ENCODE measurements around the gene NCAM1.

DNA sequence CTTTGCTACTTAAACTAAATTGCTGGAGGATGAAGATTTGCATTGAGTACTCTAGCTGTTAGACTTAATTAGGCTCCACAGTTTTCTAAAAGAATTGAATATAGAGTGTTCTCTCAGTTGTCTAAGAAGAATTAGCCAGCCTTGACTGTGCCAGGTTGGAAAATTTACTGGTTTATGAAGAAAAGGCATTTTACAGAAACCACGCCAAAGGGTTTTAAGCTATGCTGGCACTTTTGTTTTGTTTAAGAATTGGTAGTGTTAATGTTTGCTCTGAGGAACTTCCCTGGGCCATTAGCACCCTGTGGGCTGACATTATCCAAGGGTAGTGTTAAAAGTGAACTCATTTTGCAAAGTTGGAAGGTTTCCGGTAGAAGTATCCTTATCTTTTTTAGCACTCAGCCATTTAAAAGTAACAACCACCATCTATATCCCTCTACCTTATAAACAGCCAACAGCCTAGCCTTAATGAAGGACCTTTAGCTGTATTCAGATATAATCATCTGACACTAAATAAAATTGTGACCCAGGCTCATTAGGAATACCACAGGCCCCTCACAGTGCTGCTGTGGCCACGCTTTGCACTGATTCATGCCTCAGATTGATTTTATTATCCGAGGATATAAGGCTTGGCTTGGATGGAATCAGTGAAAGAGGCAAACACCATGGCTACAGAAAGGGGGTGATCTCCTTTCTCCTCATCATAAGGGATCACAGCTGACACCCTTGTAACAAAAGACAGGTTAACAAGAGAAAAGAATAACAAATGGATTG lies 158.9 kb downstream of the NCAM1 start:
- TF ChIP-seq, protein P1, sequence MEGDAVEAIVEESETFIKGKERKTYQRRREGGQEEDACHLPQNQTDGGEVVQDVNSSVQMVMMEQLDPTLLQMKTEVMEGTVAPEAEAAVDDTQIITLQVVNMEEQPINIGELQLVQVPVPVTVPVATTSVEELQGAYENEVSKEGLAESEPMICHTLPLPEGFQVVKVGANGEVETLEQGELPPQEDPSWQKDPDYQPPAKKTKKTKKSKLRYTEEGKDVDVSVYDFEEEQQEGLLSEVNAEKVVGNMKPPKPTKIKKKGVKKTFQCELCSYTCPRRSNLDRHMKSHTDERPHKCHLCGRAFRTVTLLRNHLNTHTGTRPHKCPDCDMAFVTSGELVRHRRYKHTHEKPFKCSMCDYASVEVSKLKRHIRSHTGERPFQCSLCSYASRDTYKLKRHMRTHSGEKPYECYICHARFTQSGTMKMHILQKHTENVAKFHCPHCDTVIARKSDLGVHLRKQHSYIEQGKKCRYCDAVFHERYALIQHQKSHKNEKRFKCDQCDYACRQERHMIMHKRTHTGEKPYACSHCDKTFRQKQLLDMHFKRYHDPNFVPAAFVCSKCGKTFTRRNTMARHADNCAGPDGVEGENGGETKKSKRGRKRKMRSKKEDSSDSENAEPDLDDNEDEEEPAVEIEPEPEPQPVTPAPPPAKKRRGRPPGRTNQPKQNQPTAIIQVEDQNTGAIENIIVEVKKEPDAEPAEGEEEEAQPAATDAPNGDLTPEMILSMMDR (tag by site-specific recombination; IDR thresholded peaks at IDR 0.05) = no peak
- no peak for TF ChIP-seq ZBTB1 (tag by site-specific recombination; IDR thresholded peaks at IDR 0.05)

All from HEK293 (cell line).